ENCODE measurements around the gene NCAN.
"Not testable (repeated sequence)": the region's sequence is repeated elsewhere in the genome, so short reads cannot be mapped to it uniquely, and the experiment has no call there.

The NCAN gene

GRCh38 chr19:19226204-19226603, 14.4 kb downstream of the NCAN start:
- DNase-seq: no peak

DNA sequence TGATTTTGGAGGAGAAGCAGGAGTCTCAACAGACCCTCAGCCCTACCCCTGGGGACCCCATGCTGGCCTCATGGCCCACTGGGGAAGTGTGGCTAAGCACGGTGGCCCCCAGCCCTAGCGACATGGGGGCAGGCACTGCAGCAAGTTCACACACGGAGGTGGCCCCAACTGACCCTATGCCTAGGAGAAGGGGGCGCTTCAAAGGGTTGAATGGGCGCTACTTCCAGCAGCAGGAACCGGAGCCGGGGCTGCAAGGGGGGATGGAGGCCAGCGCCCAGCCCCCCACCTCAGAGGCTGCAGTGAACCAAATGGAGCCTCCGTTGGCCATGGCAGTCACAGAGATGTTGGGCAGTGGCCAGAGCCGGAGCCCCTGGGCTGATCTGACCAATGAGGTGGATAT, 14.9 kb downstream of the NCAN start:
- DNase-seq: no peak

- no peak for DNase-seq
Observed at GRCh38 chr19:19227217-19227616, 15.5 kb downstream of the NCAN start.

DNA sequence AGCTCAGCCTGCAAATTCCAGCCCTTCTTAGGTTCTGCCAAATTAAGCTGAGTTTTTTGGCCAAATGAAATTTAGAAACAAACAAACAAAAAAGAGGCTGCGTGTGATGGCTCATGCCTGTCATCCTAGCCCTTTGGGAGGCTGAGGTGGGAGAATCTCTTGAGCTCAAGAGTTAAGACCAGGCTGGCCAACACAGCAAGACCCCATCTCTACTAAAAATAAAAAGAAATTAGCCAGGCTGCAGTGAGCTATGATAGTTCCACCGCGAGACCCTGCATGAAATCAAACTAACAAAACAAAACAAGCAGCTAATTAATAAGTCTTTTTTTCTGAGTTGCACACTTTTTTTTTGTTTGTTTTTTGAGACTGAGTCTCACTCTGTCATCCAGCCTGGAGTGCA, 17.9 kb downstream of the NCAN start:
- DNase-seq: no peak

- DNase-seq: no peak
Observed at GRCh38 chr19:19230999-19231398, 19.2 kb downstream of the NCAN start.

- DNase-seq: no peak
Observed at GRCh38 chr19:19232261-19232721, 20.5 kb downstream of the NCAN start.

GRCh38 chr19:19234220-19234816, 22.6 kb downstream of the NCAN start:
- no peak for DNase-seq

GRCh38 chr19:19236173-19236572, 24.4 kb downstream of the NCAN start:
- no peak for DNase-seq

DNA sequence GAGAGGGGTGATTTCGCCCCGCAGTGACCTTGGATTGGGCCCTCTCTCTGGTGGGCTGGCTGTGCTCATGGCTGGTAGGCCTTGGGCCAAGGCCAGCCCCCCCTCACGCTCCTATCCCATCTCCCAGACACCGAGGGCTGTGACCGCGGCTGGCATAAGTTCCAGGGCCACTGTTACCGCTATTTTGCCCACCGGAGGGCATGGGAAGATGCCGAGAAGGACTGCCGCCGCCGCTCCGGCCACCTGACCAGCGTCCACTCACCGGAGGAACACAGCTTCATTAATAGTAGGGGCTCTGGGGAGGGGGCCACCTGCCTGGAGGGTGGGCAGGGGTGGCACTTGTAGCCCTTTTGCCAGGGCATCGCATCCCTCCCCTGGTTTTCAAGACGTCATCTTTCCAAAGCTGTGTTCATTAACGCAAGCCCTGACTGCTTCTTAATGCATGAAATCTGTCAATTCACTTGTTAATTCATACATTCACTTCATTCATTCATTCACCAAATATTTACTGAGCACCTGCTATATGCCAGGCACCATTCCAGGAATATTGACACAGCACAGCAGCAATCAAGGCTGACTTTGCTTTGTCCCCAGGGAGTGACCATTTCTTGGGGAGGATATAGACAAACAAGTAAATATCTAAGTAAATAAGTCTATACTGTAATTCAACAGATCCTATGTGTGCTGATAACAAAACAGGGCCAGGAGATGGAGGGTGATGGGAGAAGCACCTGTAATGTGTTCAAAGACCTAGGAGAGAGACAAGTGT, 26.6 kb downstream of the NCAN start:
- no peak for DNase-seq

- DNase-seq: no peak
Observed at GRCh38 chr19:19239675-19240074, 27.9 kb downstream of the NCAN start.

DNA sequence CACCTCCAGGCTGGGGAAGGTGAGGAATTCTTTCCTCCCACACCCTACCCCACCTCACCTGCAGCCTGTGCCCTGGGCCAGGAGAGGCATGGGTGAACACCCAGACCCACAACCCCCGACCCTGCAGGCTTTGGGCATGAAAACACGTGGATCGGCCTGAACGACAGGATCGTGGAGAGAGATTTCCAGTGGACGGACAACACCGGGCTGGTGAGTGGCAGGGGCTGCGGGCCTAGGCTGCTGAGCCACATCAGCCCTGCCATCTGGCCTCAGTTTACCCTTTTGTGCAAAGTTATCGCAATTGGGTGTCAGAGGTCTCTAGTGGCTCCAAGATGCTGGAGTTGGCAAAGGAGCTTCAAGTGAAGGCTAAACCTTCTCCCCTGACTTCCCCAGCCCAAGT, 28.7 kb downstream of the NCAN start:
- no peak for DNase-seq

- DNase-seq: no peak
Observed at GRCh38 chr19:19250196-19250801, 38.5 kb downstream of the NCAN start.

- DNase-seq: not testable (repeated sequence)
Observed at GRCh38 chr19:19253409-19253808, 41.7 kb downstream of the NCAN start.

- no peak for DNase-seq
Observed at GRCh38 chr19:19256072-19256969, 44.6 kb downstream of the NCAN start.

DNA sequence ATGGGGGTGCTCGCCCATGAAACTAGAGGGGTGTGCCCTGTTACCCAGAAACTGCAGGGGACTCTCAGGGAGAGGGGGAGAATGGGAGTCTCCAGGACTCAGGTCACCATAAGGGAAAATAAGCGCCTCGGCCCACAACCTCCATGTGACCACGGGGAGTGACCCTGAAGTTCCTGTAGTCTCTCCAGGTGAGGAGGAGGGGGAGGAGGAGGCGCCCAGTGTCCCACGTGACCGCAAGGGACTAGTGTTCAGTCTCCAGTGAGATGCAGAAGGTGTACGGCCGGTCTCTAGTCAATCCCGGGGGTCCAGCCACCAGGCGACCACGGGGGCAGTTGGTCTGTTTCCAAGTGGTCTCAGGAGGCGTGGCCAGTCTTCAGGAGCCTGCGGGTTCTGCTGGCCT, 45.4 kb downstream of the NCAN start:
- DNase-seq: no peak

DNA sequence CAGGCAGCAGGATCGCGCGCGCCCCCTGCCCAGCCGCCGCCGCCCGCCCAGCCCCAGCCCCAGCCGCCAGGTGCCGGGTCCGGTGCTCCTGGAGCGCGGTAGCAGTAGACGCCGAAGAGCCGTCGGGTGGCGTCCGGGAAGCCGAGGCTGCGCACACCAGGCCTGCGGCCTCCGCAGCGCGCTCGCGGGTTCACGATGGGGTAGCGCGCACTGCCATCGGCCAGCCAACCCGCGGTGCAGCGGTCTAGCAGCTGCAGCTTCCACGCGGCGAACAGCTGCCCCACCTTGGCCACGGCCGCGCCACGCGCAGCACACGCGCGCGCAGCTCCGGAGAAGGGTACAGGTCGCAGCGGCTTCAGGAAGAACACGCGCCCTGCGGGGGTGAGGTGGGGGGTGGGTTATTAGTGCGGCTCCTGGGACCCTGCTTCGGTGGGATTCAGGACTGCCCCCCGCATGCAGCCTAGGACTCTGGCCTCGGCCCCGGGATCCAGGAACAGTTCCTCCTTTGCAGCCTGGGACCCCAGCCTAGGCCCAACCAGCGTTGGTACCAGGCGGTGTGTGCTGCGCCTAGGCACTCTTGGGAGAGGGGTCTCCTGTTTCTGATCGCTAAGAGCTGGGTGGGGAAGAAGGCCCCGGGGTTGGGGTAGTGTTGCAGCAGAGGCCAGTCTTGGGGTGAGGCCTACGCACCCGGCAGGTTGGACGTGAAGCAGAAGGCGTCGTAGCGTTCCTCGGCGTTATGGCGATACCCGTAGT, 46.3 kb downstream of the NCAN start:
- no peak for DNase-seq

GRCh38 chr19:19258589-19259338, 47.0 kb downstream of the NCAN start:
- DNase-seq: no peak

DNA sequence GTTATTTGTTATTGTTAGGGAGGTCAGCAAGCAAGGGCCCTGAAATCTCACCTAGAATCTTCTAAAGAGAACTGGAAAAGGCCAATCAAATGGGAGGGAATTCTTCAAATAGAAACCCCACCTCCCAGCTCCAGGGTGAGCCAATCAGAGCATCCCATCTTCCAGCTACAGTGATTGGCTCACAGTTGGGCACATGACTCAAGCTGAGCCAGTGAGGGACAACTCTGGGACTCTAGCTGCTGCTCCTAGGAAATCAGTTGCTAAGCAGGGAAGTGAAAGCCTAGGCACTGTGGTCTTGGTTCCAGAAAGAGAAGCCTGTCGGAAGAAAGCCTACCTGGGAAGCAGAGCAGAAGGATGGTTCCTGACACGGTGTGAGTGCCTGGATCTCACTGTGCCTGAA, 48.0 kb downstream of the NCAN start:
- DNase-seq: no peak

- DNase-seq: no peak
Observed at GRCh38 chr19:19260417-19261214, 48.9 kb downstream of the NCAN start.

GRCh38 chr19:19261350-19262189, 49.8 kb downstream of the NCAN start:
- no peak for DNase-seq

Data from stimulated activated naive CD4-positive, alpha-beta T cell treated with Interleukin-2 at 50 U/mL for 16 hours (primary cell).